Inflammatory macrophage treated with lipopolysaccharide for 4 hours (primary cell): Measurements from ENCODE around the gene PSMB11.

Experiments
- DNase-seq: peaks from one replicate; pipeline ENCODE4 v3.0.0-alpha.2; 2020

PSMB11 gene

GRCh38 chr14:23015618-23016017 lies 26.4 kb upstream of the PSMB11 start:
- no peak for DNase-seq

DNA sequence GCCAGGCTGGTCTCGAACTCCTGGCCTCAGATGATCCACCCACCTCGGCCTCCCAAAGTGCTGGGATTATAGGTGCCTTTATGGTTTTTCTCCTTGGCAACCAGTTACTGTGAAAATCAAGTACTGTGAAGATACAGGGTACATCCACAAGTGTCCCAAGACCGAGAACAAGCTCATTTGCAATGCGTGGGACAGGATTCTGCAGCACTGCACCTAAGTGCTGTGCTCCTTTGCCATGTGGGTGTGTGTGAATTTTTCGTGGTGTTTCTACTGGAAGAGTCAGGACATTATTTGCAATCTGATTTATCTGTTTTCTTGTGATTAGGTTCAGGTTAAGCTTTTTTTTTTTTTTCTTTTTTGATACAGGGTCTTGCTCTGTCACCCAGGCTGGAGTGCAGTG lies 24.9 kb upstream of the PSMB11 start:
- DNase-seq, result no peak

DNA sequence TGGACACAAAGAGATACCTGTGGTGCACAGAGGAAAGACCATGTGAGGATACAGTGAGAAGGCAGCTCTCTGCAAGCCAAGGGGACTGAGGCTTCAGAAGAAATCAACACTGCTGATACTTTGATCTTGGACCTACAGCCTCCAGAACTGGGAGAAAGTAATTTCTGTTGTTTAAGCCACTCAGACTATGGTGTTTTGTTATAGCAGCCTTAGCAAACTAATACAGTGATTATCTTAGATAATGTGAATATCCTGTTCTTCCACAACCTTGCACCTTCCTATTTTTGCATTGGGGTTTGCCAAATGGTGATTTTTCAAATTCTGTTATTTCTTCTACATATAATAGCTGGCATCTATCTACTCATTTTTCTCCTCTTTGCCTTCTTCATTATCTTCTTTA lies 23.9 kb upstream of the PSMB11 start:
- no peak for DNase-seq

DNA sequence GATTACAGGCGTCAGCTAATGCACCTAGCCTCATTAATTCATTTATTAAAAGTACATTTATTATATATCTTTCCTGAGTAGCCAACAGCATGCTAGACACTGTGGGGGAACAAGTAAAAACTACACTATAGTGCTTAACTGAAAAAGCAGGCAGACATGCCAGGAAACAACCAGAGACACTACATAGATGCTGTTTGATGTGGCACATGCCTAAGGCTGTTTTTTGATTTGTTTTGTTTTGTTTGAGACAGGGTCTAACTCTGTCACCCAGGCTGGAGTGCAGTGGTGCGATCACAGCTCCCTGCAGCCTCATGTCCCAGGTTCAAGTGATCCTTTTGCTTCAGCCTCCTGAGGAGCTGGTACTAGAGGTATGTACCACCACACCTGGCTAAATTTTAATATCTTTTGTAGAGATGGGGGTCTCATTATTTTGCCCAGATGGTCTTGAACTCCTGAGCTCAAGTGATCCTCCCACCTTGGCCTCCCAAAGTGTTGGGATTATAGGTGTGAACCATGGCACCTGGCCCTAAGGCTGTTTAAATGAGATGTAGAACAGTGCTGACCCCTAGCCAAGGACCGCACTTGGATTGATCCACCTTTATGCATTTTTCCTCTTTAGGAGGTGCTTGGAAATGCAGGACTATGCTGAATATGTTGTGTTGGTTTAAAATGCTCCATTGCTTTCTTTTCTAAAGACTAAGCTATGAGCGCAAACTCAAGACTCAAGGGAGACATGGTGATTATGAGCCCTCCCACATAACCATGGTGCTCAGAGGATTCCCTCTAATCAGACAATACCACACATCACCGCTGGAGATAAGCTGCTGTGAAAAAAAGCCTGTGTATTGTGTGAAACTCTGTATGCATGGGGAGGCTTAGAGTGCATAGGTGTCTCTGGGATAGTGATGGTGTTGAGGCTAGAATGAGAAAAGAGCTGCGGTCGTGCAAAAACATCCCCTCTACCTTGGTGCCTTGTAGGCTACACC lies 21.6 kb upstream of the PSMB11 start:
- no peak for DNase-seq

DNA sequence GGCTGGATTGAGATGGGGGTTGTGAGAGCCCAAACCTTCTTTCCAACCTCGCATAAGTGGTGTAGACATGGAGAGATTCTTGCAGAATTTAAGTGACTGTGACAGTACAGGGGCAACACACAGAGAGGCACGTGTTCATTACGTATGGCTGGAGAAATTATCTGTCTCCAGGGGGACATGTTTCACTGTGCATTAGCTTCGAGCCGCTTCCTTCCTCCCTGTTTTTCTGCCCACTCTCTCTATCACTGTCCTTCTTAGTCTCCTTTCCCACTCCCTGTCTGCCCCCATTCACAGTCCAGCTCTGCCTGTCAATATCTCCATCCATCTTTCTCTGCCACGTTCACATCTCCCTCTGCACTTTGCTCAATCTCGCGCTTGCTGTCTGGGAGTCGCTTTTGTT lies 20.6 kb upstream of the PSMB11 start:
- DNase-seq, result no peak

GRCh38 chr14:23021889-23022442 lies 20.0 kb upstream of the PSMB11 start:
- DNase-seq, result no peak

- DNase-seq, result no peak
Measured at GRCh38 chr14:23023022-23023794, 18.8 kb upstream of the PSMB11 start.

GRCh38 chr14:23023795-23024152 lies 18.2 kb upstream of the PSMB11 start:
- DNase-seq, result no peak

GRCh38 chr14:23024612-23025075 lies 17.4 kb upstream of the PSMB11 start:
- DNase-seq, result no peak

DNA sequence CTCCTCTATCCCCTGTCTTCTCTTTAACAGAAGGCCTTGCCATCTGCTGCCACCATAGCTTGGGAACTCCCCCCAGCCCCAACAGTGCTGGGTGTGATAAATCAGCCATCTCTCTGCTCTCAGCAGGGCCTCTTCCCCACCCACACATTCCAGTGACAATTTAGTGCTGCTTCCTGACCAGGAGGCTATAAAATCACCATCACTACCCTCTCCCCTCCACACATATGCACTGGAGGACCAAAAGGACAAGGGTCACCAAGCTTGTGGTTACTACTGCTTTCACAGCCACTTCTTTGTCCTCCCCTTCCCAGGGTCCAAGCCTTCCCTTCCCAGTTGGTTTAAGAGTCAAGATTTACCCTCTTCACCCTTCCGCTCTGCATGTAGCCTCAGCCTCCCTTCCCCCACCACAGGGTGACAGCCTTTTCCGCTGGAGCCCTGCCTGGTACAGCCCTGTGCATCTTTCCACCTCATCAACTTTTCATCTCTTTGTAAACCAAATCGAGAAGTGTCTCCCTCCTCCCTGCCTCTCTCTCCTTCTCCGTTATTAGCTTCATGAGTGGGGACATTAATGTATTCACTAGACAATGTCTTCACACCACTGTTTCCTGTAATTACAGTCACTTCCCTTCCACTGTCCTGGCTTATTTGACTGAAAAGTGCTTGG lies 16.7 kb upstream of the PSMB11 start:
- no peak for DNase-seq

DNA sequence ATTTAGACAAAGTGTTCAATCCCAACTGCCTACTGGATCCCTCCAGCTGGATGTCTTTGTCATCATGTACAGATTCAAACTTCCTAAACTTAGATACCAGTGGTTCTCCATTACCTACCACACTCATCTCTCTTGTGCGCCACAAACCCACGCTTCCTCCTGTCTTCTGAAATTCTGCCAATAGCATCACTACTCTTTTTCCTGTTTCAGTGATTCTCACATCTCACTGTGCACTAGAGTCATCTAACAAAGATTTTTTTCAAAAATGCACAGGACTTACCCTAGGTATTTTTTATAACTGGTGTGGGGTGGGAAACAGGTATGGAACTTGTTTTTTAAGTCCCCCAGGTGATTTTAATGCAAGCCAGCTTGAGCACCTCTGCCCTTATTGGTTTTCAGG lies 13.2 kb upstream of the PSMB11 start:
- DNase-seq, result no peak

GRCh38 chr14:23030936-23031335 lies 11.1 kb upstream of the PSMB11 start:
- DNase-seq, result no peak

DNA sequence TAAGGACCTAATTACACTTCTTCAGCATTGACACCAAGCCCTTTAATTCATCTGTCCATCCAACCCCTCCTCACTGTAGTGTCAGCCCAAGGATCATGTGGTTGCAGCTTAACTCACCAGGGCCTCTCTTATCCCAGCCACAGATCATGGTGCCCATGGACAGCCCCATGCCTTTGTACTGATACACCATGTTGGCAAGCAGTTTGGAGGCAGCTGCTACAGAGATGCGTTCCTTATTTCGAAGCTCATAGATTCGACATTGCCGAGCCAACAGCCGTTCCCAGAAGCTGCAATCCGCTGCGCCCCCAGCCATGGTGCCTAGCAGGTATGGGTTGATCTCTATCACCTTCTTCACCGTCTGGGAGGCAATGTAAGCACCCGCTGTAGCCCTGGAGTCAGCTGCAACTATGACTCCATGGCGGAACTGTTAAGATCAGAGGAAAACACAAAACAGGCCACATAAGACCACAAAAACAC lies 8.7 kb upstream of the PSMB11 start:
- DNase-seq, result no peak

- DNase-seq, result peak; percentile 16
Measured at GRCh38 chr14:23033801-23034497, 8.1 kb upstream of the PSMB11 start.

GRCh38 chr14:23034498-23035302 lies 7.3 kb upstream of the PSMB11 start, which contains the start of gene PSMB5:
Gene PSMB5, minus strand, starts transcription at chr14:23034900. Its CDS starts 19 bp downstream, at chr14:23034881.
- DNase-seq, result peak; percentile 96

- DNase-seq, result no peak
Measured at GRCh38 chr14:23035303-23036144, 6.5 kb upstream of the PSMB11 start.

GRCh38 chr14:23040100-23040499 lies 1.9 kb upstream of the PSMB11 start:
- no peak for DNase-seq

DNA sequence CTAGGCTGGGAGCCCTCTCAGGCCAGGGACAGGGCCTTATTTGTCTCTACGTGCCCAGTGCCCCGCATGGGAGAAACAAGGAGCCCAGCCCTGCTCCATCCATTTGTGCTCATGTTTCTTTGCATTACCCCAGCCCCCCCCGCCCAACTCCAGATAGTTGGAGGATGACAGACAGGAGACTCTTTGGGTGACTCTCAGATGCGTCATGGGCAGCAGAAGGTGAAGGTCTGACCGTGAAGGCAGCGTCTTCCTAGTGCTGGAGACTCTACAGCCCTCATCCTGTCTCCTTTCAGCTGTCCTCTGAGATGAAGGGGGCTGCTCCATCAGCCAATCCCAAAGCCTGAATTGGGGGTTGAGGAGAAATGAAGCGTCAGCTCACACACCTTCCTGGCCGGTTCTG lies 283 bp upstream of the PSMB11 start:
- no peak for DNase-seq

DNA sequence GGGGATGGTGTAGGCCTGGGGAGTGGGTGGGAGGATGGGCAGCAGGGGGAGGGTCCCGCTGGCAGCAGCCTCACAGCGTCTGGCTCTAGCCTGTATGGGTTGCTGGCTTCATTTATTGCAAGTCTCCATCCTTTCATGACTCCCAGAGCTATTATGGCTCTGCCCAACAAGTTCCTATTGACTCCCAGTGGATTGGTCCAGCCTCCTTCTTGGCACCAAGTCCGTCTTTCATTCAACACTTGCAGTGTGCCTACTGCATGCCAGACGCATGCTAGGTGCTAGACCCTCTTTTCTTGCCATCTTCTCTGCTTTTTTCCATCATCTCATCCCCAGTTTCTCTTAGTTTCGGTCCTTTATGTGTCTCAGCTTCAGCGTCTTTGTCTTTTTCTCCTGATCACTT lies 1.1 kb downstream of the PSMB11 start:
- DNase-seq, result no peak

- no peak for DNase-seq
Measured at GRCh38 chr14:23043754-23044153, 1.7 kb downstream of the PSMB11 start.
